Upper lobe of left lung (tissue), 6 donors: ENCODE measurements around the gene BOLA3. TPM values are rescaled to one million over a fixed set of nuclear protein-coding genes. Genes with fewer than 3 reads are reported as not detected.

Experiments used
- ATAC-seq, 2 donors: fragments of 200-7000 bp; cut with Tn5 transposase; one replicate each; pipeline ENCODE4 v1.9.1; 2022; ENCODE audit warnings: mild to moderate bottlenecking in 2 of 2, moderate library complexity in 2 of 2; ENCODE audit not compliant: low FRiP score in 2 of 2
- DNase-seq, 2 donors: peaks; one replicate each; pipeline ENCODE4 v3.0.0-alpha.2; 2019 to 2020
- H3K27ac ChIP-seq, 4 donors: fragments of 200-600 bp; sonication (generic); one replicate each; pipeline ENCODE4 v1.5.1; 2016 to 2019
- H3K27me3 ChIP-seq, 4 donors: fragments of 200-600 bp; sonication (generic); one replicate each; pipeline ENCODE4 v1.5.1; 2017 to 2019
- H3K36me3 ChIP-seq, 4 donors: fragments of 200-600 bp; sonication (generic); one replicate each; pipeline ENCODE4 v1.5.1; 2016 to 2019
- H3K4me1 ChIP-seq, 4 donors: fragments of 200-600 bp; sonication (generic); one replicate each; pipeline ENCODE4 v1.5.1; 2018 to 2019
- H3K4me3 ChIP-seq, 4 donors: fragments of 200-600 bp; sonication (generic); one replicate each; pipeline ENCODE4 v1.5.1; 2017 to 2019; ENCODE audit warnings: mild to moderate bottlenecking in 2 of 4, moderate library complexity in 1 of 4
- H3K9me3 ChIP-seq, 4 donors: fragments of 200-600 bp; sonication (generic); one replicate each; pipeline ENCODE4 v1.5.1; 2018 to 2019
- CTCF ChIP-seq, 6 experiments: fragments of 450-650 bp in 4 of 6; fragments of 200-600 bp in 2 of 6; sonication (generic) in 2 of 6; IDR thresholded peaks; one replicate each; pipeline ENCODE4 v1.5.1; 2016 to 2019; ENCODE audit warnings: antibody characterized with exemption in 6 of 6
- EP300 ChIP-seq, 4 donors: sonication (generic); formaldehyde crosslinking; IDR thresholded peaks; one replicate each; pipeline ENCODE4 v1.5.1; 2017; ENCODE audit warnings: antibody characterized with exemption in 4 of 4, control low read depth in 2 of 4
- POLR2A ChIP-seq, 4 donors: fragments of 450-650 bp; IDR thresholded peaks; one replicate each; pipeline ENCODE4 v1.5.1; 2016 to 2017; ENCODE audit warnings: antibody characterized with exemption in 4 of 4, mild to moderate bottlenecking in 2 of 4
- POLR2AphosphoS5 ChIP-seq, 2 donors: sonication (generic); formaldehyde crosslinking; IDR thresholded peaks; one replicate each; pipeline ENCODE4 v1.5.1; 2017; ENCODE audit warnings: antibody characterized with exemption in 2 of 2
- WGBS, 2 donors: methylation state at CpG; one replicate each; pipeline ENCODE4 v1.1.5; 2017 to 2018; 5-methylcytosine and 5-hydroxymethylcytosine counted together
- total RNA-seq, 6 donors: library from RNA; depleted of rRNA in 4 of 6; stranded (reverse); fragments of >200 nt in 4 of 6; gene quantifications; one replicate each; pipeline versions ENCODE4 v1.1.0 to v1.2.1, GENCODE V29; 2016 to 2021
- donor health status: DM: no; HTN: no; CAD: no; lungs with moderate emphysema.
- donor health status: DM: no; HTN: yes; CAD: no; lungs with severe emphysema.

Gene BOLA3
- total RNA-seq, 6 donors from 2014 or later = 19.2 to 37.7 (median 24.3) TPM

DNA sequence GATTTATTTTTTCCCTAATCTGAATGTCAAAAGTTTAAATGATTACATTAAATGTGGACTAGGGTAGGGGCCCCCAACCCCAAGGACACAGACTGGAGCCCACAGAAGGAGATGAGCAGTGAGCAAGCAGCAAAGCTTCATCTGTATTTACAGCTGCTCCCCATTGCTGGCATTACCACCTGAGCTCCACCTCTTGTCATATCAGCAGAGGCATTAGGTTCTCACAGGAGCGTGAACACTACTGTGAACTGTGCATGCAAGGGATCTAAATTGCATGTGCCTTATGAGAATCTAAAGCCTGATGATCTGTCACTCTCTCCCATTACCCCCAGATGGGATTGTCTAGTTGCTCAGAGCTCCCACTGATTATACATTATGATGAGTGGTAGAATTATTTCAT, 27.2 kb upstream of the BOLA3 start:
- 92 to 96% methylated on average over 1 of the region's 1 CpG for WGBS, 2 donors
- no peaks in the 10 kb centered on the region for H3K9me3 ChIP-seq
- H3K27me3 ChIP-seq = no peaks in the 10 kb centered on the region
- no peak for ATAC-seq
- no peak for DNase-seq
- H3K4me1 ChIP-seq = peaks cover 31 to 45% (median 38%) of the 10 kb centered on the region in 4 donors
- H3K27ac ChIP-seq = no peak overlapping the region
- H3K4me3 ChIP-seq = no peak overlapping the region
- TF ChIP-seq CTCF (IDR thresholded peaks at IDR 0.05) = no peak
- TF ChIP-seq EP300 (IDR thresholded peaks at IDR 0.05) = no peak
- TF ChIP-seq POLR2AphosphoS5 (IDR thresholded peaks at IDR 0.05) = no peak
- TF ChIP-seq POLR2A (IDR thresholded peaks at IDR 0.05) = no peak
- peaks cover 16 to 27% (median 20%) of the 10 kb centered on the region in 4 donors for H3K36me3 ChIP-seq

- ATAC-seq (no peak), DNase-seq (no peak)
- Histone ChIP-seq H3K27ac (no peak overlapping the region), H3K36me3 (peaks cover 48 to 89% (median 70%) of the 10 kb centered on the region in 4 donors), H3K9me3 (no peaks in the 10 kb centered on the region), H3K4me3 (no peak overlapping the region), H3K4me1 (peaks cover 0 to 8% (median 5%) of the 10 kb centered on the region in 4 donors), H3K27me3 (no peaks in the 10 kb centered on the region)
- whole genome bisulfite sequencing, 2 donors = 66 to 72% methylated on average over 2 of the region's 2 CpGs
- no peak for TF ChIP-seq EP300 (IDR thresholded peaks at IDR 0.05)
- no peak for TF ChIP-seq CTCF (IDR thresholded peaks at IDR 0.05)
- TF ChIP-seq POLR2A (IDR thresholded peaks at IDR 0.05) = no peak
- TF ChIP-seq POLR2AphosphoS5 (IDR thresholded peaks at IDR 0.05) = no peak
Measured at GRCh38 chr2:74168739-74169138, 21.0 kb upstream of the BOLA3 start.

DNA sequence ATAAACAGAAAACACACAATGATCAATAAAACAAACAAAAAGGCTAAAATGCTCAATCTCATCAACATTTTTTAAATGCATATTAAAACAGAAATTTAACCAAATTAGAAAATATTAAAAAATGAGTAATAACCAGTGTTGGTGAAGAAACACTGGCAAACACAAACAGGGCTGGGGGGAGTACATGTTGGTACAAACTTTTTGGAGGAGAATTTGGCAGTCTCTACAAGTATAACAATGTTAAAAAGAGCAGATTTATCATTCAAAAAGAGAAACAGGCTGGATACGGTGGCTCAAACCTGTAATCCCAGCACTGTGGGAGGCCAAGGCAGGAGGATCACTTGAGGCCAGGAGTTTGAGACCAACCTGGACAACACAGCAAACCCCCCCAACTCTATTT, 17.0 kb upstream of the BOLA3 start:
- H3K27ac ChIP-seq = no peak overlapping the region
- H3K4me3 ChIP-seq = no peak overlapping the region
- ATAC-seq (no peak), DNase-seq (no peak)
- peaks cover 37 to 100% (median 79%) of the 10 kb centered on the region in 4 donors for H3K36me3 ChIP-seq
- TF ChIP-seq POLR2A (IDR thresholded peaks at IDR 0.05) = no peak
- no peak for TF ChIP-seq CTCF (IDR thresholded peaks at IDR 0.05)
- no peak for TF ChIP-seq POLR2AphosphoS5 (IDR thresholded peaks at IDR 0.05)
- TF ChIP-seq EP300 (IDR thresholded peaks at IDR 0.05) = no peak
- H3K9me3 ChIP-seq = no peaks in the 10 kb centered on the region
- 88 to 100% methylated on average over 1 of the region's 1 CpG for WGBS, 2 donors
- no peaks in the 10 kb centered on the region for H3K4me1 ChIP-seq
- H3K27me3 ChIP-seq = no peaks in the 10 kb centered on the region

GRCh38 chr2:74162951-74163350, 15.2 kb upstream of the BOLA3 start:
- Histone ChIP-seq H3K9me3 (no peaks in the 10 kb centered on the region), H3K4me3 (no peak overlapping the region), H3K36me3 (peaks cover 23 to 100% (median 77%) of the 10 kb centered on the region in 4 donors), H3K4me1 (no peaks in the 10 kb centered on the region), H3K27ac (no peak overlapping the region), H3K27me3 (no peaks in the 10 kb centered on the region)
- TF ChIP-seq POLR2AphosphoS5 (IDR thresholded peaks at IDR 0.05) (no peak), EP300 (IDR thresholded peaks at IDR 0.05) (no peak), CTCF (IDR thresholded peaks at IDR 0.05) (no peak), POLR2A (IDR thresholded peaks at IDR 0.05) (no peak)
- 88 to 89% methylated on average over 6 of the region's 6 CpGs for WGBS, 2 donors
- ATAC-seq (no peak), DNase-seq (no peak)

GRCh38 chr2:74155830-74156229, 8.1 kb upstream of the BOLA3 start:
- Histone ChIP-seq H3K4me3 (no peak overlapping the region), H3K9me3 (no peaks in the 10 kb centered on the region), H3K36me3 (peaks cover 21 to 85% (median 57%) of the 10 kb centered on the region in 4 donors), H3K4me1 (no peaks in the 10 kb centered on the region), H3K27ac (no peak overlapping the region), H3K27me3 (no peaks in the 10 kb centered on the region)
- no peak for TF ChIP-seq CTCF (IDR thresholded peaks at IDR 0.05)
- no peak for TF ChIP-seq EP300 (IDR thresholded peaks at IDR 0.05)
- no peak for TF ChIP-seq POLR2A (IDR thresholded peaks at IDR 0.05)
- TF ChIP-seq POLR2AphosphoS5 (IDR thresholded peaks at IDR 0.05) = no peak
- DNase-seq (no peak), ATAC-seq (no peak)
- 88 to 94% methylated on average over 3 of the region's 3 CpGs for WGBS, 2 donors
